ENCODE data around the gene PLXND1.

The PLXND1 gene

DNA sequence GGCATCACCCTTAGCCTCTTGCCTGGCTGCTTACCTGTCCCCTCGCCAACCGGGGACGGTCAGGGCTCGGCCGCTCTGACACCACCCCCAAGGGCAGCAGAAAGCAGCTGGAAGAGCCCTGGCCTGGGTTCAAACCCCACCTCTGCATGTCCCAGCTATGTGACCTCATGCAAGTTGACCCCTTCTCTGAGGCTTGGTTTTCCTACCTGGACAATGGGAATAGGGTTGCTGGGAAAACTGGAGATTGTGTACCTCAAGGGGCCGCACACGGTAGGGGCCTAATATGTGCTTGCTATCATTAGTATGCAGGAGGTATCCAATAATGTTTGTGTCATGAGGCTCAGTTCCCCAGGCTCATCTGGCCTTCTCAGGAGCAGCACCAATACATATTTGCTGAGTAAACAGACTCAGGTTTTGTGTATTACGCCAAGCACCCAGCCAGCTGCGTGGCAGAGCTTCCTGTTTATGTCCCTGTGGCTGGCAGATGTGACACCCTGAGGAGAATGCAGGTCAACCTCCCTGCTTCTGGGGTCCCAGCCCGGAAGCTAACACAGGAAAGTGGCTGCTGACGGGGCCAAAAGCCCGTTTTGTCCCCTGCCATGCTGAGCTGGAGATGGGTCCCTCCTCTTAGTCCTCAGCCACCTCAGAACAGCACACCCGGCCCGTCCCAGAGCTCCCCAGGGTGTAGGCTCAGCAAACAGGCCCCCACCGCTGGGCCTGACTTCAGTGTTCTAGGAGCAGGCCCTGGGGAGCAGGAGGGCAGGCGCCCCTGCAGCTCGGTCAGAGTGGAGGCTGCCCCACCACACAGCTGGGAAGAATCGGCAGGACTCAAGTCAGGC lies 29.7 kb downstream of the PLXND1 start:
- TF ChIP-seq, protein P1, sequence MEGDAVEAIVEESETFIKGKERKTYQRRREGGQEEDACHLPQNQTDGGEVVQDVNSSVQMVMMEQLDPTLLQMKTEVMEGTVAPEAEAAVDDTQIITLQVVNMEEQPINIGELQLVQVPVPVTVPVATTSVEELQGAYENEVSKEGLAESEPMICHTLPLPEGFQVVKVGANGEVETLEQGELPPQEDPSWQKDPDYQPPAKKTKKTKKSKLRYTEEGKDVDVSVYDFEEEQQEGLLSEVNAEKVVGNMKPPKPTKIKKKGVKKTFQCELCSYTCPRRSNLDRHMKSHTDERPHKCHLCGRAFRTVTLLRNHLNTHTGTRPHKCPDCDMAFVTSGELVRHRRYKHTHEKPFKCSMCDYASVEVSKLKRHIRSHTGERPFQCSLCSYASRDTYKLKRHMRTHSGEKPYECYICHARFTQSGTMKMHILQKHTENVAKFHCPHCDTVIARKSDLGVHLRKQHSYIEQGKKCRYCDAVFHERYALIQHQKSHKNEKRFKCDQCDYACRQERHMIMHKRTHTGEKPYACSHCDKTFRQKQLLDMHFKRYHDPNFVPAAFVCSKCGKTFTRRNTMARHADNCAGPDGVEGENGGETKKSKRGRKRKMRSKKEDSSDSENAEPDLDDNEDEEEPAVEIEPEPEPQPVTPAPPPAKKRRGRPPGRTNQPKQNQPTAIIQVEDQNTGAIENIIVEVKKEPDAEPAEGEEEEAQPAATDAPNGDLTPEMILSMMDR (IDR thresholded peaks at IDR 0.05; ENCODE audit: low read depth, low read length), result no peak
- DNase-seq (ENCODE audit: low read depth in 2 of 2), result no peak

DNA sequence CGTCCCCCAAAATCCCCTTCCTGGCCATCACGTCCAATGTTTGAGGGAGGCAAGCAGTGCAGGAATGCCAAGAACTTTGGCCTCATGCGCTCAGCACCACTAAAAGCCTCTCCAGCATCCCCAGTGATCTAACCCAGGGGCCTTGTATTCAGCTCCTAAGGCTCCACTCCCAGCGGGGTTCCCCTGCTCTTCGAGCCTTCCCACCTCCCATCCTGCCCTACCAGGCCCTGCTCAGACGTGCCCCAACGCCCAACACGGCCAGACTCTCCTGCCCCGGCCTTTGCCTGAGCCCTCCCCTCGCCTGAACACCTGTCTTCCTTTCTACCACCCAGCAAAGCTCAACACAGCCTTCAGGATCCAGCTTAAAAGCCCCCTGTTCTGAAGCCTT lies 30.5 kb downstream of the PLXND1 start:
- TF ChIP-seq, protein P1 (IDR thresholded peaks at IDR 0.05; ENCODE audit: low read depth, low read length), result no peak
- no peak for DNase-seq (ENCODE audit: low read depth in 2 of 2)
- no peak overlapping the region for H3K4me3 ChIP-seq (replicated peaks in 1 of 2; ENCODE audit: low read depth in 2 of 2, low read length in 2 of 2)

More for the DNA sequence above, 29.7 kb downstream of the PLXND1 start:
- no peak overlapping the region for H3K4me3 ChIP-seq (replicated peaks in 1 of 2; ENCODE audit: low read depth in 2 of 2, low read length in 2 of 2)

GRCh38 chr3:129575233-129575996 lies 31.1 kb downstream of the PLXND1 start:
- H3K4me3 ChIP-seq (replicated peaks in 1 of 2; ENCODE audit: low read depth in 2 of 2, low read length in 2 of 2), result no peak overlapping the region
- no peak for DNase-seq (ENCODE audit: low read depth in 2 of 2)
- TF ChIP-seq, protein P1 (IDR thresholded peaks at IDR 0.05; ENCODE audit: low read depth, low read length), result no peak

DNA sequence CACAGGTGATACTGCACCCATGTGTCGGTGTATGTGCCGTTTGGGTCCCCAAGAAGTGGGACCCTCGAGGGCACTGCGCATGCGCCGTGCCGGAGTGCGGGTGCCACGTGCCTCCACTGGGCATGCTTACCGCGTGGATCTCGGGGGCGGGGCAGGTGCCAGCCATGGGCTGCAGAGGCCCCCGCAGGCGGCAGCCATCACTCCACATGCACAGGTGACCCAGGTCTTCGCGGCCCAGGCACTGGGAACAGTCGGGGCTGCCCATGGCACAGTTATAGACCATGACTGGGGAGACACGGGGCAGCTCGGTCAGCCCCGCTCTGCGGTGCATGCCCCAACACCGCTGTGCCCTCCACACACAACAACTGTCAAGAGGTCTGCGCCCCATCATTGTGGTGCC lies 32.3 kb downstream of the PLXND1 start:
- no peak for DNase-seq (ENCODE audit: low read depth in 2 of 2)
- TF ChIP-seq, protein P1 (IDR thresholded peaks at IDR 0.05; ENCODE audit: low read depth, low read length), result no peak

GRCh38 chr3:129573493-129573892 lies 33.0 kb downstream of the PLXND1 start:
- TF ChIP-seq, protein P1 (IDR thresholded peaks at IDR 0.05; ENCODE audit: low read depth, low read length), result no peak
- DNase-seq (ENCODE audit: low read depth in 2 of 2), result no peak
- no peak overlapping the region for H3K4me3 ChIP-seq (replicated peaks in 1 of 2; ENCODE audit: low read depth in 2 of 2, low read length in 2 of 2)

More for the DNA sequence above, 32.3 kb downstream of the PLXND1 start:
- H3K4me3 ChIP-seq (replicated peaks in 1 of 2; ENCODE audit: low read depth in 2 of 2, low read length in 2 of 2), result no peak overlapping the region

DNA sequence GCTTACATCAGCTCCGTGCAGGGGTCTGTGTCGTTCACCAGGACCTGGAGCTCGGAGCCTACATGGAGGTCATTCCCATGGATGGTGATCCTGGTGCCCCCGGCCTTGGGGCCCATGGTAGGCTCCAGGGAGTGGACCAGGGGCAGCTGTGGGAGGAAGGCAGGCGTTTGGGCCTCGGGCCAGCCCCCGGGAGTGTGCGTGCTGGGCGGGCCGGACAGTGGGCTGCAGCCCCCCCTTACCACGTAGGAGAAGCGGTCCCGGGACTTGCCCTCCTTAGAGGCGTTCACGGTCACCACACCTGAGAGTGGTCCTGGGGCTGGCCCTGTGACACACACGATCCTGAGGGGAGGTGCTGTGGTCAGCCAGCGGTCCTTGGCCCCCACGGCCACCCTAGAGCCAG lies 33.9 kb downstream of the PLXND1 start:
- TF ChIP-seq, protein P1 (IDR thresholded peaks at IDR 0.05; ENCODE audit: low read depth, low read length), result no peak
- no peak for DNase-seq (ENCODE audit: low read depth in 2 of 2)
- no peak overlapping the region for H3K4me3 ChIP-seq (replicated peaks in 1 of 2; ENCODE audit: low read depth in 2 of 2, low read length in 2 of 2)
